ENCODE results near the gene CRTC1. TPM values are rescaled to one million over a fixed set of nuclear protein-coding genes. Genes with fewer than 3 reads are reported as not detected.

CRTC1 gene
- total RNA-seq, 1 experiment from 2014 or later = 19.0 TPM

DNA sequence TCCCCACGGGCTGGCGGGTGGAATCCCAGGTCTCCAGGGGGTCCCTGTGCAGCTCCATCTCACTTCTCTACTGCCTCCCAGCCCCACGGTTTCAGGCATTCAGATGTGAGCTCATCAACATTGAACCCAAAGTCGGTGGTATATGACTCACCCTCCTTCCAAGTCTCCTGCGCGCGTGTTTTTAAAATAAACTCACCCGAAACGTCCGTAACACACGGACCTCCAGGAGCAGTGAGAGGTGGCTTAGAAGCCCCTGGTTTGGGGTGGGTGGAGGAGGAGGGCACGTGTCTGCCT, 14.0 kb upstream of the CRTC1 start:
- H2BK120ac ChIP-seq (ENCODE audit: low read depth, low read length, poor library complexity, severe bottlenecking) = no peak overlapping the region
- WGBS (ENCODE audit: extremely low coverage, insufficient read length, low lambda C conversion rate) = no CpG with 5 or more reads among the region's 12 CpGs
- H2BK12ac ChIP-seq (ENCODE audit: insufficient read length, low read depth, low read length) = no peak overlapping the region
- no peak for DNase-seq
- H2BK5ac ChIP-seq (ENCODE audit: insufficient read length, low read length) = no peak overlapping the region
- no peak overlapping the region for H3K14ac ChIP-seq (ENCODE audit: insufficient read depth, low read length)
- H3K4me1 ChIP-seq (ENCODE audit: insufficient read depth, low read length) = no peaks in the 10 kb centered on the region
- no peak overlapping the region for H3T11ph ChIP-seq (ENCODE audit: low read length)
- H3K27ac ChIP-seq (ENCODE audit: insufficient read length, low read depth, low read length) = no peak overlapping the region
- no peaks in the 10 kb centered on the region for H3K27me3 ChIP-seq (ENCODE audit: insufficient read depth, low read length)
- H3K27ac Mint-ChIP-seq = peak overlapping the region in 1 of 3 experiments; percentile 39; a peak in 1 of 7 replicates
- no peak overlapping the region for H3K4me3 Mint-ChIP-seq
- H3K4ac ChIP-seq (ENCODE audit: low read depth, low read length) = no peak overlapping the region
- H4K91ac ChIP-seq (ENCODE audit: insufficient read length, low read depth, low read length) = no peak overlapping the region
- peaks cover 0 to 20% (median 14%) of the 10 kb centered on the region in 3 experiments; a peak in 5 of 7 replicates for H3K36me3 Mint-ChIP-seq (ENCODE audit: insufficient read depth in 1 of 3, low read depth in 3 of 3)
- no peaks in the 10 kb centered on the region for H3K9me3 ChIP-seq (ENCODE audit: control insufficient read depth, low read depth, low read length)
- H2AFZ ChIP-seq (ENCODE audit: low read length) = no peak overlapping the region
- peaks cover 2 to 9% of the 10 kb centered on the region in 2 experiments; a peak in 3 of 4 replicates for H3K4me1 Mint-ChIP-seq
- no peak overlapping the region for H3K9ac ChIP-seq (ENCODE audit: extremely low read depth, insufficient read length, low read length)
- H3K18ac ChIP-seq (ENCODE audit: insufficient read length, low read depth, low read length) = no peak overlapping the region
- TF ChIP-seq, protein P1, sequence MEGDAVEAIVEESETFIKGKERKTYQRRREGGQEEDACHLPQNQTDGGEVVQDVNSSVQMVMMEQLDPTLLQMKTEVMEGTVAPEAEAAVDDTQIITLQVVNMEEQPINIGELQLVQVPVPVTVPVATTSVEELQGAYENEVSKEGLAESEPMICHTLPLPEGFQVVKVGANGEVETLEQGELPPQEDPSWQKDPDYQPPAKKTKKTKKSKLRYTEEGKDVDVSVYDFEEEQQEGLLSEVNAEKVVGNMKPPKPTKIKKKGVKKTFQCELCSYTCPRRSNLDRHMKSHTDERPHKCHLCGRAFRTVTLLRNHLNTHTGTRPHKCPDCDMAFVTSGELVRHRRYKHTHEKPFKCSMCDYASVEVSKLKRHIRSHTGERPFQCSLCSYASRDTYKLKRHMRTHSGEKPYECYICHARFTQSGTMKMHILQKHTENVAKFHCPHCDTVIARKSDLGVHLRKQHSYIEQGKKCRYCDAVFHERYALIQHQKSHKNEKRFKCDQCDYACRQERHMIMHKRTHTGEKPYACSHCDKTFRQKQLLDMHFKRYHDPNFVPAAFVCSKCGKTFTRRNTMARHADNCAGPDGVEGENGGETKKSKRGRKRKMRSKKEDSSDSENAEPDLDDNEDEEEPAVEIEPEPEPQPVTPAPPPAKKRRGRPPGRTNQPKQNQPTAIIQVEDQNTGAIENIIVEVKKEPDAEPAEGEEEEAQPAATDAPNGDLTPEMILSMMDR (conservative IDR thresholded peaks at IDR 0.05) = no peak
- H3K56ac ChIP-seq (ENCODE audit: insufficient read length, low read depth, low read length) = no peak overlapping the region
- no peak overlapping the region for H4K5ac ChIP-seq (ENCODE audit: insufficient read length, low read depth, low read length)
- no peaks in the 10 kb centered on the region for H3K9me3 Mint-ChIP-seq
- no peak overlapping the region for H3K4me2 ChIP-seq (ENCODE audit: insufficient read depth, insufficient read length, low read length)
- H2BK15ac ChIP-seq (ENCODE audit: low read depth, low read length) = no peak overlapping the region
- H2BK20ac ChIP-seq (ENCODE audit: low read depth, low read length, poor library complexity, severe bottlenecking) = no peak overlapping the region
- no peaks in the 10 kb centered on the region for H3K79me2 ChIP-seq (ENCODE audit: insufficient read depth, low read length)
- no peak overlapping the region for H2AK5ac ChIP-seq (ENCODE audit: insufficient read length, low read length)
- H4K20me1 ChIP-seq (ENCODE audit: control insufficient read depth, insufficient read depth, insufficient read length) = no peaks in the 10 kb centered on the region
- no peak overlapping the region for H3K23ac ChIP-seq (ENCODE audit: insufficient read length, low read depth, low read length)
- no peaks in the 10 kb centered on the region for H3K23me2 ChIP-seq (ENCODE audit: insufficient read length, low read depth, low read length, poor library complexity, severe bottlenecking)
- no peaks in the 10 kb centered on the region for H3K27me3 Mint-ChIP-seq (ENCODE audit: low read depth)
- no peak overlapping the region for H4K8ac ChIP-seq (replicated peaks; ENCODE audit: insufficient read length, low read depth, low read length)
- H3K79me1 ChIP-seq (ENCODE audit: insufficient read depth, low read depth, low read length, poor library complexity, severe bottlenecking) = no peaks in the 10 kb centered on the region

Measured in H9 (cell line).